HG03439 (cell line): Measurements from ENCODE around the gene DGUOK.
A peak's percentile ranks its signal among the peaks of the same experiment; 100 is the strongest.

Source experiments
- ATAC-seq: cut with Tn5 transposase; IDR thresholded peaks from one replicate; pipeline ENCODE4 v1.9.1; 2021; ENCODE audit warnings: mild to moderate bottlenecking, moderate library complexity; ENCODE audit not compliant: unreplicated experiment

DGUOK gene

GRCh38 chr2:73947412-73948018, 20.8 kb downstream of the DGUOK start:
- no peak for ATAC-seq

- ATAC-seq = no peak
These were observed 23.1 kb downstream of the DGUOK start for GRCh38 chr2:73949802-73950201.

- ATAC-seq = no peak
These were observed 26.1 kb downstream of the DGUOK start for GRCh38 chr2:73952499-73953446.

- no peak for ATAC-seq
These were observed 29.7 kb downstream of the DGUOK start for GRCh38 chr2:73956218-73956865.

- ATAC-seq = no peak
These were observed 34.6 kb downstream of the DGUOK start for GRCh38 chr2:73961274-73961673.

- ATAC-seq = no peak
These were observed 35.3 kb downstream of the DGUOK start for GRCh38 chr2:73961823-73962615.

- no peak for ATAC-seq
These were observed 36.1 kb downstream of the DGUOK start for GRCh38 chr2:73962798-73963197.

GRCh38 chr2:73963385-73964120, 36.9 kb downstream of the DGUOK start:
- ATAC-seq = peak; percentile 63

- no peak for ATAC-seq
These were observed 37.5 kb downstream of the DGUOK start for GRCh38 chr2:73964223-73964622.

- no peak for ATAC-seq
These were observed 38.4 kb downstream of the DGUOK start for GRCh38 chr2:73965053-73965452.

GRCh38 chr2:73968357-73968937, 41.8 kb downstream of the DGUOK start:
- no peak for ATAC-seq

GRCh38 chr2:73969356-73969755, 42.7 kb downstream of the DGUOK start:
- no peak for ATAC-seq

- no peak for ATAC-seq
These were observed 43.6 kb downstream of the DGUOK start for GRCh38 chr2:73970141-73970803.

GRCh38 chr2:73970850-73971471, 44.3 kb downstream of the DGUOK start:
- ATAC-seq = peak; percentile 87

- ATAC-seq = no peak
These were observed 45.0 kb downstream of the DGUOK start for GRCh38 chr2:73971722-73972121.

GRCh38 chr2:73972846-73973245, 46.2 kb downstream of the DGUOK start:
- ATAC-seq = no peak

GRCh38 chr2:73975731-73976130, 49.1 kb downstream of the DGUOK start:
- no peak for ATAC-seq

GRCh38 chr2:73976803-73977202, 50.1 kb downstream of the DGUOK start:
- ATAC-seq = no peak

- no peak for ATAC-seq
These were observed 50.8 kb downstream of the DGUOK start for GRCh38 chr2:73977466-73977865.
